KMS-11 (cell line): ENCODE measurements around the gene RPS3.
A peak's percentile ranks its signal among the peaks of the same experiment; 100 is the strongest.

ENCODE experiments used
- H2AFZ ChIP-seq: fragments of 200-600 bp; sonication (generic); 2 replicates; pipeline ENCODE4 v1.6.1; 2016; ENCODE audit warnings: antibody characterized with exemption, mixed run types, low read depth
- H3K27ac ChIP-seq: fragments of 200-600 bp; sonication (generic); 2 replicates; pipeline ENCODE4 v1.6.1; 2016; ENCODE audit warnings: mild to moderate bottlenecking, mixed run types
- H3K27me3 ChIP-seq: fragments of 200-600 bp; sonication (generic); 2 replicates; pipeline ENCODE4 v1.6.1; 2017; ENCODE audit warnings: mild to moderate bottlenecking, low read depth, mixed run types, moderate library complexity; ENCODE audit not compliant: insufficient read depth
- H3K36me3 ChIP-seq: fragments of 200-600 bp; sonication (generic); 2 replicates; pipeline ENCODE4 v1.6.1; 2017; ENCODE audit warnings: mild to moderate bottlenecking, mixed run types; ENCODE audit not compliant: insufficient read depth
- H3K4me1 ChIP-seq: fragments of 200-600 bp; sonication (generic); 2 replicates; pipeline ENCODE4 v1.6.1; 2016; ENCODE audit warnings: mild to moderate bottlenecking, low read depth, mixed run types; ENCODE audit not compliant: poor library complexity, severe bottlenecking
- H3K4me2 ChIP-seq: fragments of 200-600 bp; sonication (generic); 2 replicates; pipeline ENCODE4 v1.7.0; 2016; ENCODE audit warnings: mild to moderate bottlenecking, mixed run types
- H3K4me3 ChIP-seq: fragments of 200-600 bp; sonication (generic); IDR thresholded peaks from 2 replicates; pipeline ENCODE4 v1.6.1; 2017; ENCODE audit warnings: low read depth, low read length, mixed read lengths; ENCODE audit not compliant: insufficient read depth
- H3K79me2 ChIP-seq: fragments of 200-600 bp; sonication (generic); 2 replicates; pipeline ENCODE4 v1.6.1; 2016; ENCODE audit warnings: low read depth, mixed run types; ENCODE audit not compliant: insufficient read depth
- H3K9ac ChIP-seq: fragments of 200-600 bp; sonication (generic); 2 replicates; pipeline ENCODE4 v1.6.1; 2016; ENCODE audit warnings: mild to moderate bottlenecking, mixed run types
- H4K20me1 ChIP-seq: fragments of 200-600 bp; sonication (generic); 2 replicates; pipeline ENCODE4 v1.6.1; 2016; ENCODE audit warnings: mild to moderate bottlenecking, mixed run types; ENCODE audit not compliant: insufficient read depth
- CTCF ChIP-seq: fragments of 200-600 bp; sonication (generic); conservative IDR thresholded peaks from 2 replicates; pipeline ENCODE4 v1.6.1; 2017; ENCODE audit warnings: low read depth, mild to moderate bottlenecking, antibody characterized with exemption, low read length, moderate library complexity, mixed read lengths

RPS3 gene

GRCh38 chr11:75384438-75385080 lies 14.8 kb upstream of the RPS3 start:
- peaks cover 4% of the 10 kb centered on the region; the same call in 1 of the 2 replicates for H3K27me3 ChIP-seq
- peak overlapping the region; percentile 65 for H2AFZ ChIP-seq
- no peak overlapping the region for H3K27ac ChIP-seq
- H3K4me1 ChIP-seq, result peaks cover 15% of the 10 kb centered on the region
- no peak overlapping the region for H3K4me3 ChIP-seq
- no peaks in the 10 kb centered on the region for H4K20me1 ChIP-seq
- TF ChIP-seq CTCF, result peak; percentile 96
- H3K36me3 ChIP-seq, result no peaks in the 10 kb centered on the region
- peak overlapping the region; percentile 9; the same call in 1 of the 2 replicates for H3K4me2 ChIP-seq
- no peak overlapping the region for H3K9ac ChIP-seq
- H3K79me2 ChIP-seq, result no peaks in the 10 kb centered on the region

- H3K4me1 ChIP-seq, result peaks cover 15% of the 10 kb centered on the region
- no peak overlapping the region for H3K27ac ChIP-seq
- no peak for TF ChIP-seq CTCF
- H3K4me2 ChIP-seq, result no peak overlapping the region
- H3K27me3 ChIP-seq, result peaks cover 4% of the 10 kb centered on the region; the same call in 1 of the 2 replicates
- H3K79me2 ChIP-seq, result no peaks in the 10 kb centered on the region
- no peaks in the 10 kb centered on the region for H4K20me1 ChIP-seq
- no peaks in the 10 kb centered on the region for H3K36me3 ChIP-seq
- no peak overlapping the region for H2AFZ ChIP-seq
- no peak overlapping the region for H3K4me3 ChIP-seq
- H3K9ac ChIP-seq, result no peak overlapping the region
Observed at GRCh38 chr11:75386942-75387630, 12.2 kb upstream of the RPS3 start.

- no peaks in the 10 kb centered on the region for H4K20me1 ChIP-seq
- H3K27me3 ChIP-seq, result peaks cover 4% of the 10 kb centered on the region; the same call in 1 of the 2 replicates
- no peak for TF ChIP-seq CTCF
- no peaks in the 10 kb centered on the region for H3K36me3 ChIP-seq
- H2AFZ ChIP-seq, result no peak overlapping the region
- no peaks in the 10 kb centered on the region for H3K79me2 ChIP-seq
- no peak overlapping the region for H3K9ac ChIP-seq
- no peak overlapping the region for H3K4me3 ChIP-seq
- H3K4me1 ChIP-seq, result peaks cover 15% of the 10 kb centered on the region
- no peak overlapping the region for H3K4me2 ChIP-seq
- no peak overlapping the region for H3K27ac ChIP-seq
Observed at GRCh38 chr11:75387736-75388294, 11.5 kb upstream of the RPS3 start.

- Histone ChIP-seq H3K9ac (no peak overlapping the region), H2AFZ (peak overlapping the region; percentile 56; the same call in 1 of the 2 replicates), H3K4me1 (peaks cover 15% of the 10 kb centered on the region), H3K36me3 (no peaks in the 10 kb centered on the region), H3K4me3 (no peak overlapping the region), H4K20me1 (no peaks in the 10 kb centered on the region), H3K79me2 (no peaks in the 10 kb centered on the region), H3K4me2 (peak overlapping the region; percentile 33), H3K27me3 (peaks cover 4% of the 10 kb centered on the region; the same call in 1 of the 2 replicates), H3K27ac (no peak overlapping the region)
- peak; percentile 85 for TF ChIP-seq CTCF
Observed at GRCh38 chr11:75388386-75389275, 10.7 kb upstream of the RPS3 start.
